GM12878 (cell line): ENCODE data around the gene ANK3. TPM values are rescaled to one million over a fixed set of nuclear protein-coding genes. Genes with fewer than 3 reads are reported as not detected.
A peak's percentile ranks its signal among the peaks of the same experiment; 100 is the strongest.

Source experiments
- ETV6 ChIP-seq, 2 experiments: fragments of 450-650 bp in 1 of 2; IDR thresholded peaks in 1 of 2; conservative IDR thresholded peaks in 1 of 2; 2 replicates each; pipeline ENCODE4 v1.6.1; 2014; ENCODE audit warnings: antibody characterized with exemption in 1 of 2, borderline replicate concordance in 1 of 2, low read depth in 1 of 2, mild to moderate bottlenecking in 1 of 2, moderate library complexity in 1 of 2
- FOXM1 ChIP-seq: IDR thresholded peaks from 2 replicates; pipeline ENCODE4 v1.6.1; 2012; ENCODE audit warnings: low read depth, mild to moderate bottlenecking, inconsistent platforms, low read length, moderate library complexity
- IKZF2 ChIP-seq, 2 experiments: fragments of 450-650 bp; IDR thresholded peaks; 2 replicates each; pipeline ENCODE4 v1.6.1; 2017; ENCODE audit warnings: mild to moderate bottlenecking in 2 of 2, moderate library complexity in 2 of 2
- KDM1A ChIP-seq: fragments of 200-600 bp; sonication (generic); IDR thresholded peaks from 2 replicates; pipeline ENCODE4 v1.6.1; 2016; ENCODE audit warnings: borderline replicate concordance
- PAX5 ChIP-seq: IDR thresholded peaks from 2 replicates; pipeline ENCODE4 v1.6.1; 2011; ENCODE audit warnings: low read depth, low read length, borderline replicate concordance
- PML ChIP-seq: IDR thresholded peaks from 2 replicates; pipeline ENCODE4 v1.6.1; 2012; ENCODE audit warnings: low read length, inconsistent platforms
- SRF ChIP-seq, 2 experiments: IDR thresholded peaks; 2 replicates each; pipeline ENCODE4 v1.6.1; 2011; ENCODE audit warnings: low read depth in 2 of 2, low read length in 2 of 2, mild to moderate bottlenecking in 1 of 2, moderate library complexity in 1 of 2
- TAF1 ChIP-seq: IDR thresholded peaks from 2 replicates; pipeline ENCODE4 v1.6.1; 2011; ENCODE audit warnings: mild to moderate bottlenecking, low read depth, low read length, borderline replicate concordance
- polyA plus RNA-seq, 11 experiments: library from polyadenylated mRNA; depleted of rRNA in 4 of 11; unstranded in 6 of 11; stranded (reverse) in 5 of 11; fragments of >200 nt; fragmentation: Nextera tagmentation in 4 of 11; fragmentation: Illumina TruSeq in 1 of 11; extraction: Ambion mirVana in 4 of 11; extraction: Trizol in 1 of 11; gene quantifications; 1 replicate in 1 of 11; 2 replicates in 10 of 11; pipeline versions ENCODE4 v1.2.1 to v1.2.3, GENCODE V29; 2011 to 2016; ENCODE audit warnings: inconsistent platforms in 2 of 11, missing spikeins in 2 of 11, low read depth in 1 of 11
- total RNA-seq, 4 experiments: library from RNA; depleted of rRNA in 3 of 4; stranded (reverse); fragments of >200 nt in 3 of 4; fragmentation: Illumina TruSeq in 1 of 4; extraction: Trizol in 1 of 4; gene quantifications; 2 replicates each; pipeline versions ENCODE4 v1.2.1 to v1.2.3, GENCODE V29; 2013 to 2021
- TF ChIP-seq, protein P1 (sequence below): fragments of 450-650 bp; conservative IDR thresholded peaks from 2 replicates; pipeline ENCODE4 v1.6.1; 2017; ENCODE audit warnings: mild to moderate bottlenecking, moderate library complexity
- TF ChIP-seq, protein P2 (sequence below): fragments of 450-650 bp; IDR thresholded peaks from 2 replicates; pipeline ENCODE4 v1.6.1; 2016; ENCODE audit warnings: mild to moderate bottlenecking, moderate library complexity, borderline replicate concordance
- TF ChIP-seq, protein P3 (sequence below): IDR thresholded peaks from 2 replicates; pipeline ENCODE4 v1.6.1; 2011; ENCODE audit warnings: mild to moderate bottlenecking, low read depth, low read length, moderate library complexity; ENCODE audit not compliant: insufficient replicate concordance
- TF ChIP-seq, protein P4 (sequence below): fragments of 150-350 bp; IDR thresholded peaks from 2 replicates; pipeline ENCODE4 v1.6.1; 2014; ENCODE audit warnings: mild to moderate bottlenecking, low read depth, low read length

Gene ANK3
- total and polyA plus RNA-seq, 10 of the 15 experiments (the other 5 are each of a cell fraction or from before 2014, with no cell fraction given) = 0.06 to 0.82 (median 0.20) TPM; not detected in 2

DNA sequence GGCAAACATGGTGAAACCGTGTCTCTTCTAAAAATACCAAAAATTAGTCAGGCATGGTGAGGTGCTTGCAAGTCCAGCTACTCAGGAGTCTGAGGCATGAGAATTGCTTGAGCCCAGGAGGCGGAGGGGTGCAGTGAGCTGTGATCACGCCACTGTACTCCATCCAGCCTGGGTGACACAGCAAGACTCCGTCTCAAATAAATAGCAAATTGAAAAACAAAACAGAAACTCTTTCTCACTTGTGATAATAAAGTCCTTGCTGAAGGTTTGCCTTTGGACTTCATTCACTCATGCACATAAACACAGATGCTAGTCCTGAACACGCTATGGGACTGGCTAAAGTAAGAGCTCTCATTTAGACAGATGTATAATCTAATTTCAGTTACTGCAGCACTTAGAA, 37.6 kb downstream of the ANK3 start (continued):
- TF ChIP-seq, protein P1, sequence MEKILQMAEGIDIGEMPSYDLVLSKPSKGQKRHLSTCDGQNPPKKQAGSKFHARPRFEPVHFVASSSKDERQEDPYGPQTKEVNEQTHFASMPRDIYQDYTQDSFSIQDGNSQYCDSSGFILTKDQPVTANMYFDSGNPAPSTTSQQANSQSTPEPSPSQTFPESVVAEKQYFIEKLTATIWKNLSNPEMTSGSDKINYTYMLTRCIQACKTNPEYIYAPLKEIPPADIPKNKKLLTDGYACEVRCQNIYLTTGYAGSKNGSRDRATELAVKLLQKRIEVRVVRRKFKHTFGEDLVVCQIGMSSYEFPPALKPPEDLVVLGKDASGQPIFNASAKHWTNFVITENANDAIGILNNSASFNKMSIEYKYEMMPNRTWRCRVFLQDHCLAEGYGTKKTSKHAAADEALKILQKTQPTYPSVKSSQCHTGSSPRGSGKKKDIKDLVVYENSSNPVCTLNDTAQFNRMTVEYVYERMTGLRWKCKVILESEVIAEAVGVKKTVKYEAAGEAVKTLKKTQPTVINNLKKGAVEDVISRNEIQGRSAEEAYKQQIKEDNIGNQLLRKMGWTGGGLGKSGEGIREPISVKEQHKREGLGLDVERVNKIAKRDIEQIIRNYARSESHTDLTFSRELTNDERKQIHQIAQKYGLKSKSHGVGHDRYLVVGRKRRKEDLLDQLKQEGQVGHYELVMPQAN = no peak
- TF ChIP-seq IKZF2 (IDR thresholded peaks at IDR 0.05) (peak in 1 of 2 experiments; percentile 14; a peak in 1 of 4 replicates), FOXM1 (no peak), KDM1A (no peak), TAF1 (no peak), PAX5 (peak; percentile 52; the same call in 1 of the 2 replicates), PML (0 out of 2 replicates have a peak, but pooled peaks have one; percentile 9), ETV6 (conservative IDR thresholded peaks at IDR 0.05 in 1 of 2, IDR thresholded peaks at IDR 0.05 in 1 of 2; ENCODE audit: borderline replicate concordance in 1 of 2, low read depth in 1 of 2) (no peak), SRF (IDR thresholded peaks at IDR 0.05; ENCODE audit: low read depth in 2 of 2, low read length in 2 of 2) (no peak)
- TF ChIP-seq, protein P2, sequence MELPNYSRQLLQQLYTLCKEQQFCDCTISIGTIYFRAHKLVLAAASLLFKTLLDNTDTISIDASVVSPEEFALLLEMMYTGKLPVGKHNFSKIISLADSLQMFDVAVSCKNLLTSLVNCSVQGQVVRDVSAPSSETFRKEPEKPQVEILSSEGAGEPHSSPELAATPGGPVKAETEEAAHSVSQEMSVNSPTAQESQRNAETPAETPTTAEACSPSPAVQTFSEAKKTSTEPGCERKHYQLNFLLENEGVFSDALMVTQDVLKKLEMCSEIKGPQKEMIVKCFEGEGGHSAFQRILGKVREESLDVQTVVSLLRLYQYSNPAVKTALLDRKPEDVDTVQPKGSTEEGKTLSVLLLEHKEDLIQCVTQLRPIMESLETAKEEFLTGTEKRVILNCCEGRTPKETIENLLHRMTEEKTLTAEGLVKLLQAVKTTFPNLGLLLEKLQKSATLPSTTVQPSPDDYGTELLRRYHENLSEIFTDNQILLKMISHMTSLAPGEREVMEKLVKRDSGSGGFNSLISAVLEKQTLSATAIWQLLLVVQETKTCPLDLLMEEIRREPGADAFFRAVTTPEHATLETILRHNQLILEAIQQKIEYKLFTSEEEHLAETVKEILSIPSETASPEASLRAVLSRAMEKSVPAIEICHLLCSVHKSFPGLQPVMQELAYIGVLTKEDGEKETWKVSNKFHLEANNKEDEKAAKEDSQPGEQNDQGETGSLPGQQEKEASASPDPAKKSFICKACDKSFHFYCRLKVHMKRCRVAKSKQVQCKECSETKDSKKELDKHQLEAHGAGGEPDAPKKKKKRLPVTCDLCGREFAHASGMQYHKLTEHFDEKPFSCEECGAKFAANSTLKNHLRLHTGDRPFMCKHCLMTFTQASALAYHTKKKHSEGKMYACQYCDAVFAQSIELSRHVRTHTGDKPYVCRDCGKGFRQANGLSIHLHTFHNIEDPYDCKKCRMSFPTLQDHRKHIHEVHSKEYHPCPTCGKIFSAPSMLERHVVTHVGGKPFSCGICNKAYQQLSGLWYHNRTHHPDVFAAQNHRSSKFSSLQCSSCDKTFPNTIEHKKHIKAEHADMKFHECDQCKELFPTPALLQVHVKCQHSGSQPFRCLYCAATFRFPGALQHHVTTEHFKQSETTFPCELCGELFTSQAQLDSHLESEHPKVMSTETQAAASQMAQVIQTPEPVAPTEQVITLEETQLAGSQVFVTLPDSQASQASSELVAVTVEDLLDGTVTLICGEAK = peak; percentile 48
- TF ChIP-seq, protein P3, sequence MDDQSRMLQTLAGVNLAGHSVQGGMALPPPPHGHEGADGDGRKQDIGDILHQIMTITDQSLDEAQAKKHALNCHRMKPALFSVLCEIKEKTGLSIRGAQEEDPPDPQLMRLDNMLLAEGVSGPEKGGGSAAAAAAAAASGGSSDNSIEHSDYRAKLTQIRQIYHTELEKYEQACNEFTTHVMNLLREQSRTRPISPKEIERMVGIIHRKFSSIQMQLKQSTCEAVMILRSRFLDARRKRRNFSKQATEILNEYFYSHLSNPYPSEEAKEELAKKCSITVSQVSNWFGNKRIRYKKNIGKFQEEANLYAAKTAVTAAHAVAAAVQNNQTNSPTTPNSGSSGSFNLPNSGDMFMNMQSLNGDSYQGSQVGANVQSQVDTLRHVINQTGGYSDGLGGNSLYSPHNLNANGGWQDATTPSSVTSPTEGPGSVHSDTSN = no peak
- TF ChIP-seq, protein P4, sequence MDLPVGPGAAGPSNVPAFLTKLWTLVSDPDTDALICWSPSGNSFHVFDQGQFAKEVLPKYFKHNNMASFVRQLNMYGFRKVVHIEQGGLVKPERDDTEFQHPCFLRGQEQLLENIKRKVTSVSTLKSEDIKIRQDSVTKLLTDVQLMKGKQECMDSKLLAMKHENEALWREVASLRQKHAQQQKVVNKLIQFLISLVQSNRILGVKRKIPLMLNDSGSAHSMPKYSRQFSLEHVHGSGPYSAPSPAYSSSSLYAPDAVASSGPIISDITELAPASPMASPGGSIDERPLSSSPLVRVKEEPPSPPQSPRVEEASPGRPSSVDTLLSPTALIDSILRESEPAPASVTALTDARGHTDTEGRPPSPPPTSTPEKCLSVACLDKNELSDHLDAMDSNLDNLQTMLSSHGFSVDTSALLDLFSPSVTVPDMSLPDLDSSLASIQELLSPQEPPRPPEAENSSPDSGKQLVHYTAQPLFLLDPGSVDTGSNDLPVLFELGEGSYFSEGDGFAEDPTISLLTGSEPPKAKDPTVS = no peak
